NCI-H2029 treated with DMSO at 0.1 percent for 48 hours (cell line): ENCODE data around the gene TFDP1.
"Not testable (repeated sequence)": the region's sequence is repeated elsewhere in the genome, so short reads cannot be mapped to it uniquely, and the experiment has no call there.

ENCODE experiments used
- DNase-seq: peaks from one replicate; lab custom pipeline; 2025; lab: John Stamatoyannopoulos, UW

The TFDP1 gene

GRCh38 chr13:113551081-113552000 lies 33.2 kb upstream of the TFDP1 start:
- DNase-seq, result peak; percentile 30

DNA sequence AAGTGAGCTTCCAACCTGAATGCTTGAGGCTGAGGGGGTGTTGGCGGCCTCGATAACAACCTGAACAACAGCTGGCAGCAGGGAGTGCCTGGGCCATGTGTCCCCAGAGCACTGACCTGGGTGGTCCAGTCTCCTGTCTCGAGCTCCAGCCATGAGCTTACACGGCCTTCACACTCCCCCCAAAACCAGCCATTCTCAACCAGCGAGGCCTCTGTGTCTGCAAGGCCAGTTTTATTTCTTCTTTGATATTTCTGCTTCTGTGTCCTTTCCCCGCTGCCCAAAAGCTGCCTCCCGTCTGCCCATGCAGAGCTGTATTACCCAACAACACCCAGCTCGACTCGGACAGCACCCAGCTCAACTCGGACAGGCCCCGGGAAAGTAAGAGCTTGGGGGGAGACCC lies 32.5 kb upstream of the TFDP1 start:
- no peak for DNase-seq

GRCh38 chr13:113552786-113553434 lies 31.6 kb upstream of the TFDP1 start:
- DNase-seq, result no peak

- no peak for DNase-seq
These were observed 30.8 kb upstream of the TFDP1 start for GRCh38 chr13:113553511-113554332.

DNA sequence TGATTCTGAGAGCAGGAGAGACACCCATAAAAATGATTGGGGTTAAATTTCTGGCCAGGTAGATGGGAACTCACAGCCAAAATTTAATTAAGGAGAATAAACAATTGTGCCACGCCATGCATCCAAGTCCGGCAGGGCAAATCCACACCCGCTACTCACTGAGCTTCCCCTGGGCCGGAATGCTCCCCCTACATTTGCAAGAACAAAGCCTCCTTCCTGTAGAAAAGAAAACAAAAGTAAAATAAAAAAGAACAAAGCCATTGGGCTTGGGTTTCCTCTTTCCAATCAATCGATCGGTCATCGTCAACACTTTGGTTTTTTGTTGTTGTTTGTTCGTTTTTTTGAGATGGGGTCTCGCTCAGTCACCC lies 30.2 kb upstream of the TFDP1 start:
- DNase-seq, result no peak

DNA sequence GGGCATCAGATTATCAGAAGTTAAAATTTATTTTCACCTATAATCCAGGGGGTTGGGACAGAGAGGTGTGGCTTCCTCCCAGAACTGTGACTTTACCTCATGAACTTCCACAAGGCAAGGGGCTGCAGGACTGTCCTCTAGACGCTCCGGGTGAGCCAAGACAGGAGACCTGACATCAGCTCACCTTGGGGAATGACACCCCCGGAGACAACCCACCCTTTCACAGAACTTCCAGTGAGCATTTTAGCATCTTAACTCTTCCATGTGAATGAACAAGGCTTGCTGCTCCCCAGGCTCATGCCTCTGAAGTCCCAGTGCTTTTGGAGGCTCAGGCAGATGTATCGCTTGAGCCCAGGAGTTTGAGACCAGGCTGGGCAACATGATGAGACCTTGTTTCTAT lies 29.4 kb upstream of the TFDP1 start:
- no peak for DNase-seq

DNA sequence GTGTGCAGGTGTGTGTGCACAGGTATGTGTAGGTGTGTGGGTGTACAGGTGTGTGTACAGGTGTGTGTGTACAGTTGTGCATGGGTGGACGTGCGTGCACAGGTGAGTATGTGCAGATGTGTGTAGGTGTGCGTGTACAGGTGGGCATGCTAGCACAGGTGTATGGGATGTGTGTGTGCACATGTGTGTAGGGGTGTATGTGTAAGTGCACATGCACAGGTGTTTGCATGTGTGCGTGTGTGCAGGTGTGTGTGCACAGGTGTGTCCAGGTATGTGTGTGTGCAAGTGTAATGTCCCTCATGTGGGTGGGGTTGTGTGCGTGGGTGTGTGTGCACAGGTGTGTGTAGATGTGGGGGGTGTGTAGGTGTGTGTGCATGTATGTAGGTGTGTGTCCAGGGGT lies 27.5 kb upstream of the TFDP1 start:
- DNase-seq, result no peak

DNA sequence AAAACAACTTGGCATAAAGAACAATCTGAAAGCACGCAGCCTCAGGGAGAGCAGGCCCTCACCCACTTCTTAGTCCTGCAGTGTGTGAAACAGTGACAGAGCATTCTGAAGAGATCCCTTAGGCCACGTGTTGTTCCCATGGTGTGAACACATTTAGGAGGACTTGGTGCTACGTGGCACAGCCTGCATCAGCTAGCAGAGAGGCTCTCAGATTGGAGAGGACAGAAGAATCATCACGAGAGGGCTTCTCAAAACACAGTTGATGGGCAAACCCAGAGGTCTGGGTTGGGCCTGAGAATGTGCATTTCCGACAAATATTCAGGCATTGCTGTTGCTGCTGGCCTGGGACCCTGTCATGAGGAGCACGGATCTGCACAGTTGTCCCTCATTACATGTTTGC lies 26.1 kb upstream of the TFDP1 start:
- no peak for DNase-seq

- DNase-seq, result no peak
These were observed 25.5 kb upstream of the TFDP1 start for GRCh38 chr13:113559061-113559460.

DNA sequence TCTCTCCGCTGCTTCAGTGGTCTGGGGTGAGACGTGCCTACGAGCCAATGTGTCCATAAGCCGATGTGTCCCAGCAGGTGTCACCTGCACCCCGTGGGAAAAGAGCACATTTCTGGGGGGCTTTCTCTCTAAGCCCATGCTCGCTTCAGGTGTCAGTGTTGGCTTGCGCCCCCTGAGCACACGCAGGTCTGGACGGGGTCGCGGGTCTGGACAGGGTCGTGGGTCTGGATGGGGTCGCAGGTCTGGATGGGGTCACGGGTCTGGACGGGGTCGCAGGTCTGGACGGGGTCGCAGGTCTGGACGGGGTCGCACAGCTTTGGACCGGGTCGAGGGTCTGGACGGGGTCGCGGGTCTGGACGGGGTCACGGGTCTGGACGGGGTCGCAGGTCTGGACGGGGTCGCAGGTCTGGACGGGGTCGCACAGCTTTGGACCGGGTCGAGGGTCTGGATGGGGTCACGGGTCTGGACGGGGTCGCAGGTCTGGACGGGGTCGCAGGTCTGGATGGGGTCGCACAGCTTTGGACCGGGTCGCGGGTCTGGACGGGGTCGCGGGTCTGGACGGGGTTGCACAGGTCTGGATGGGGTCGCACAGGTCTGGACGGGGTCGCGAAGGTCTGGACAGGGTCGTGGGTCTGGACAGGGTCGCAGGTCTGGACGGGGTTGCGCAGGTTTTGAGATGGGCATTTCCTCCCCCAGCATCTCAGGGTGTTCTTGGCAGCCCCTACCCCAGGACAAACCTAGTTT lies 24.5 kb upstream of the TFDP1 start:
- no peak for DNase-seq

DNA sequence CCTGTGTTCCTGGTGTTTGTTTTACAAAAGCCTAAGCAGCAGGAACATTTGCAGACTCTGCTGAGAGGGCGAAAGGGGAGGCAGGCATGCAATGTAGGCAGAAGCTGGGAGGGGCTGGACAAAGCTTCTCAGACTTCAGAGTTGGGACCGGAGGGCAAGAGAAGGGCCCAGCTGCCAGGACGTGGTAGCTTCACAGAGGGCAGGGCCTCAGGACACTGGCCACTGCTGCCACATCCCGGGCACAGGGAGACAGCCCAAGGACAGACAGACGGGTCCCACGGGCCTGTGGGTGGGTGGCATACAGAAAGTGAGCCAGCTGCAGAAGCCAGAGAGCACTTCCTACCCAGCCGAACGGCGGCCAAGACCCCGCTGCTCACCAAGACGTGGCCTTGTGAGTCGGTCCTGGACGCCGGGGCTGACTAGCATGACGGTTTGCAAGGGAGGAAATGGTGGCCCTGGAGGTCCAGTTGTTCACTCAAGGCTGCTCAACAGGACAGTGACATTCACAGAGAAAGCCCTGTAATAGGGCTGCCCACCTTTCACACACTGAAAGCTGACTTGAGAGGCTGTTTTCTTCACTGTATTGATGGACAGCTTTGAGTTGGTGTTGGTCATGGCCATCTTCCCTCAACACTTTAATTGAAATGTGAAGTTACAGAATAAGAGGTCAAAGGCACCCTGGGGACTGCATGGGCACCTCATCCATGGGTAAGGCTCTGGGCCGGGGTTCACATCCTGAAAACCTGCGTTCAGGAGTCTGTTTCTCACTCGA lies 23.7 kb upstream of the TFDP1 start:
- no peak for DNase-seq

- DNase-seq, result no peak
These were observed 23.0 kb upstream of the TFDP1 start for GRCh38 chr13:113561417-113562084.

GRCh38 chr13:113562085-113562749 lies 22.3 kb upstream of the TFDP1 start:
- no peak for DNase-seq

DNA sequence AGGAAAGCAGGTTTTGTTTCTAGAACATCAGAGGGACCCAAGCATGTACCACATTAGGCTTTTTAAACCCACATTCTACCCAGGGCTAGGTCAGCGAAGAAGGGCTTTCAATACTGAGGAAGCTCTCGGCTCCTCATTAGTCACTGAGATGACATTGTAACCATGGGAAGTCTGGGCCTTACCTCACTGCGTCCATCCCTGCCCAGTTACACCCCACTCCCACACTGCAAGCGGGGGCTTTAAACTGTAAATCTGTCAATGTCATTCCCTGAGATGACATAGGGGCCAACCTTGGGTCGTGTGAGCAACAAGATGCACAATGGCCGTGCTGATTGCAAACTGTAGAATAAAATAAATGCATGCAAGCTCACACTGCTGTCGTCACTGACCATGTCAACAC lies 21.7 kb upstream of the TFDP1 start:
- no peak for DNase-seq

- not testable (repeated sequence) for DNase-seq
These were observed 21.0 kb upstream of the TFDP1 start for GRCh38 chr13:113563511-113563910.

DNA sequence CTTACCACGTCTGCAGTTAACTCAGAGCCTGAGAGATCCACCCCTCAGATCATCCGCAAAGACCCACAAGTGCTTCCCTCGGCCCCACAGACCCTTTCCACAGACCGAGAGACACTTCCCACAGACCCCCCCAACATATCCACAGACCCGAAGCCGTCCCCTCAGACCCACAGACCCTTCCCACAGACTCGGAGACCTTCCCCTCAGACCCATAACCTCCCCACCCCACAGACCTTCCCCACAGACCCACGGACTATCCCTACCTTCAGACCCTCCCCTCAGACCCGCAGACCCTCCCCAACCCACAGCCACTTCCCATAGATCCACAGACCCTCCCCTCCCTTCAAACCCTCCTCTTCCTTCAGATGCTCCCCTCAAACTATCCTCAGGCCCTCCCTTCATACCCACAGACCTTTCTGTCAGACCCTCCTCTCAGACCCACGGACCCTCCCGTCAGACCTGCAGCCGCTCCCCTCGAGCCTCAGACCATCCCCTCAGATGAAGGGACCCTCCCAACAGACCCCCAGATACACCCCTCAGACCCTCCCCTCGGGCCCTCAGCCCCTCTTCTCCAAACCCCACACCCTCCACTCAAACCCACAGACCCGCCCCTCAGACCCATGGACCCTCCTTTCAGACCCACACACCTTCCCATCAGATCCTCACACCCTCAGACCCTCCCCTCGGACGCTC lies 20.1 kb upstream of the TFDP1 start:
- no peak for DNase-seq

DNA sequence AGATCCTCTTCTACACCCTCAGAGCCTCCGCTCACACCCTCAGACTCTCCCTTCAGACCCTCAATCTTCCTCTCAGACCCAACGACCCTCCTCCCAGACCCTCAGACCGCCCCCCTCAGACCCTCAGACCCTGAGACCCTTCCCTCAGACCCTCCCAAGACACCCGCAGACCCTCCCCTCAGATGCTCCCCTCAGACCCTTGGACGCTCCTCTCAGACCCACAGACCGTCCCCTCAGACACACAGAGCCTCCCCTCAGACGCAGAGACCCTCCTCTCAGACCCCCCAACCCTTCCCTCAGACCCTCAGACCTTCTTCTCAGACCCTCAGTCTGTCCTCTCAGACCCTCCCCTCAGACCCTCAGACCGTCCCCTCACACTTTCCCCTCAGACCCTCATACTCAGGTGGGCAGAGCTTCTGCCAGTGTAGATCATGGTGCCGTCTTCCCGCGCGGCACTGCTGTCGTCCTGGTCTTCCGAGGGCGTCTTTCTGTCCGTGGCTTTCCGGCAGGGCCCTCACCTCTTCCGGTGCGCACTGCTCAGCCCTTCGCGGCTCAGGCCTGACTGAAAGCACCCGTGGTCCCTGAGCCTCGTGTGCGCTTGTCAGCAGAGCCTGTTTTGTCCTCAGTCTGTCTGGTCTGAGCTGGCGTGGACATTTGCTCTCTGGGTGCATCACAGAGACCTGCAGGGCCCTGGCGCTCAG lies 18.9 kb upstream of the TFDP1 start:
- no peak for DNase-seq

- no peak for DNase-seq
These were observed 18.4 kb upstream of the TFDP1 start for GRCh38 chr13:113566227-113566561.

DNA sequence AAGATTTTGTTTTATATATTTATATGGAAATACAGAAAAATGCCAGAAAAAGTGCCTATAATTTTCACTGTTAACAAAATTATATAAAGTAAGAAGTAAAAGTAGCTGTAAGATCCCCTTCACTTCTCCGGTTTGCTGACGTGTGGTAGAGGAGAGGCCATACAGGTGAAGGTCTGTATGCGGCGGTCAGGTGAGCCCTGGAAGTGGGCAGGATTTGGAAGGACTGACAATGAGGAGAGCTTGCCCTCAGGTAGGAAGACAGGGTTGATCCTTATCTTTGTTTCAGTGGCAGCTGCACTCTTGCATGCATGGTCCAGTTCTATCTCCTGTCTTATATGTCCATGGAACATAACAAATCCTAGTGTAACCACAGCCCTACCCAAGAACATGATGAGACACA lies 16.9 kb upstream of the TFDP1 start:
- DNase-seq, result no peak
